GM08714 (cell line): ENCODE data around the gene APOL5.

Experiments used
- H3K4me3 ChIP-seq: fragments of 200-500 bp; sonication (Bioruptor generic); 2 replicates; pipeline ENCODE4 v1.5.1; 2014; ENCODE audit warnings: mild to moderate bottlenecking, low read length, inconsistent platforms
- ZNF274 ChIP-seq: IDR thresholded peaks from 2 replicates; pipeline ENCODE4 v1.6.1; 2012; ENCODE audit warnings: mild to moderate bottlenecking, low read depth, low read length

The APOL5 gene

GRCh38 chr22:35742342-35743100 is 24.8 kb downstream of the APOL5 start:
- TF ChIP-seq ZNF274: no peak
- H3K4me3 ChIP-seq: no peak overlapping the region

- no peak overlapping the region for H3K4me3 ChIP-seq
- TF ChIP-seq ZNF274: no peak
These were observed 25.7 kb downstream of the APOL5 start for GRCh38 chr22:35743326-35743860.

- H3K4me3 ChIP-seq: no peak overlapping the region
- no peak for TF ChIP-seq ZNF274
These were observed 28.6 kb downstream of the APOL5 start for GRCh38 chr22:35746248-35746647.

- H3K4me3 ChIP-seq: no peak overlapping the region
- TF ChIP-seq ZNF274: no peak
These were observed 29.5 kb downstream of the APOL5 start for GRCh38 chr22:35746946-35747703.

GRCh38 chr22:35749808-35750207 is 32.1 kb downstream of the APOL5 start:
- no peak for TF ChIP-seq ZNF274
- no peak overlapping the region for H3K4me3 ChIP-seq

- TF ChIP-seq ZNF274: no peak
- H3K4me3 ChIP-seq: no peak overlapping the region
These were observed 34.6 kb downstream of the APOL5 start for GRCh38 chr22:35752006-35752862.

- H3K4me3 ChIP-seq: no peak overlapping the region
- TF ChIP-seq ZNF274: no peak
These were observed 35.2 kb downstream of the APOL5 start for GRCh38 chr22:35752863-35753189.

- H3K4me3 ChIP-seq: no peak overlapping the region
These were observed 37.1 kb downstream of the APOL5 start for GRCh38 chr22:35754761-35755160.

GRCh38 chr22:35756722-35757121 is 39.0 kb downstream of the APOL5 start:
- TF ChIP-seq ZNF274: no peak

More at GRCh38 chr22:35754761-35755160, 37.1 kb downstream of the APOL5 start:
- no peak for TF ChIP-seq ZNF274

GRCh38 chr22:35758394-35758793 is 40.7 kb downstream of the APOL5 start:
- TF ChIP-seq ZNF274: no peak
- no peak overlapping the region for H3K4me3 ChIP-seq

More at GRCh38 chr22:35756722-35757121, 39.0 kb downstream of the APOL5 start:
- H3K4me3 ChIP-seq: no peak overlapping the region

- no peak for TF ChIP-seq ZNF274
- no peak overlapping the region for H3K4me3 ChIP-seq
These were observed 43.4 kb downstream of the APOL5 start for GRCh38 chr22:35761037-35761436.

GRCh38 chr22:35766654-35767580 is 49.2 kb downstream of the APOL5 start:
- no peak overlapping the region for H3K4me3 ChIP-seq
- no peak for TF ChIP-seq ZNF274

- no peak overlapping the region for H3K4me3 ChIP-seq
- no peak for TF ChIP-seq ZNF274
These were observed 52.3 kb downstream of the APOL5 start for GRCh38 chr22:35769974-35770373.
